Trophoblast cell (in vitro differentiated cells and primary cell): ENCODE data around the gene NRXN3.

Source experiments
- DNase-seq, 2 donors: peaks; one replicate each; pipeline ENCODE4 v3.0.0-alpha.2; 2016
- H2AFZ ChIP-seq: 2 replicates; pipeline ENCODE4 v1.6.1; 2013; ENCODE audit warnings: low read length, moderate library complexity, mild to moderate bottlenecking; ENCODE audit not compliant: insufficient read depth, poor library complexity
- H2AK5ac ChIP-seq: 2 replicates; pipeline ENCODE4 v1.6.1; 2013; ENCODE audit warnings: mild to moderate bottlenecking, low read length
- H2BK120ac ChIP-seq: 2 replicates; pipeline ENCODE4 v1.6.1; 2013; ENCODE audit warnings: low read length, mild to moderate bottlenecking, moderate library complexity; ENCODE audit not compliant: insufficient read depth, poor library complexity
- H2BK12ac ChIP-seq: 2 replicates; pipeline ENCODE4 v1.6.1; 2013; ENCODE audit warnings: mild to moderate bottlenecking, low read length, moderate library complexity
- H2BK5ac ChIP-seq: 2 replicates; pipeline ENCODE4 v1.6.1; 2013; ENCODE audit warnings: low read length, low read depth, moderate library complexity, mild to moderate bottlenecking; ENCODE audit not compliant: poor library complexity
- H3K14ac ChIP-seq: 2 replicates; pipeline ENCODE4 v1.6.1; 2013; ENCODE audit warnings: mild to moderate bottlenecking, low read length
- H3K18ac ChIP-seq: 2 replicates; pipeline ENCODE4 v1.6.1; 2013; ENCODE audit warnings: mild to moderate bottlenecking, low read length
- H3K23ac ChIP-seq: 2 replicates; pipeline ENCODE4 v1.6.1; 2013; ENCODE audit warnings: low read length
- H3K27ac ChIP-seq: 2 replicates; pipeline ENCODE4 v1.5.1; 2013; ENCODE audit warnings: low read depth, mild to moderate bottlenecking, inconsistent platforms, low read length, moderate library complexity
- H3K27me3 ChIP-seq: 2 replicates; pipeline ENCODE4 v1.6.1; 2013; ENCODE audit warnings: inconsistent platforms, mild to moderate bottlenecking, low read length, moderate library complexity; ENCODE audit not compliant: insufficient read depth
- H3K36me3 ChIP-seq, 2 experiments: 1 replicate in 1 of 2; 2 replicates in 1 of 2; pipeline ENCODE4 v1.6.1; 2013; ENCODE audit warnings: low read length in 2 of 2, mild to moderate bottlenecking in 2 of 2, moderate library complexity in 1 of 2; ENCODE audit not compliant: insufficient read depth in 2 of 2, control insufficient read depth in 1 of 2
- H3K4ac ChIP-seq: 2 replicates; pipeline ENCODE4 v1.6.1; 2013; ENCODE audit warnings: low read depth, mild to moderate bottlenecking, low read length, moderate library complexity
- H3K4me1 ChIP-seq, 2 experiments: 1 replicate in 1 of 2; 2 replicates in 1 of 2; pipeline ENCODE4 v1.6.1; 2013; ENCODE audit warnings: low read length in 2 of 2, mild to moderate bottlenecking in 2 of 2, moderate library complexity in 1 of 2; ENCODE audit not compliant: insufficient read depth in 2 of 2, control insufficient read depth in 1 of 2
- H3K4me2 ChIP-seq: 2 replicates; pipeline ENCODE4 v1.6.1; 2013; ENCODE audit warnings: inconsistent platforms, mild to moderate bottlenecking, low read length, moderate library complexity
- H3K4me3 ChIP-seq: 2 replicates; pipeline ENCODE4 v1.5.1; 2013; ENCODE audit warnings: mild to moderate bottlenecking, low read depth, low read length, inconsistent platforms
- H3K79me1 ChIP-seq: one replicate; pipeline ENCODE4 v1.6.1; 2013; ENCODE audit warnings: low read length
- H3K79me2 ChIP-seq: 2 replicates; pipeline ENCODE4 v1.6.1; 2013; ENCODE audit warnings: low read length, mild to moderate bottlenecking; ENCODE audit not compliant: control insufficient read depth, insufficient read depth, poor library complexity
- H3K9ac ChIP-seq: 2 replicates; pipeline ENCODE4 v1.6.1; 2013; ENCODE audit warnings: mild to moderate bottlenecking, low read length
- H3K9me3 ChIP-seq: 2 replicates; pipeline ENCODE4 v1.6.1; 2013; ENCODE audit warnings: low read depth, mild to moderate bottlenecking, control low read depth, inconsistent platforms, low read length; ENCODE audit not compliant: insufficient read depth
- H4K12ac ChIP-seq: 2 replicates; pipeline ENCODE4 v1.6.1; 2013; ENCODE audit warnings: low read depth, mild to moderate bottlenecking, low read length, moderate library complexity
- H4K8ac ChIP-seq: 2 replicates; pipeline ENCODE4 v1.6.1; 2013; ENCODE audit warnings: low read depth, mild to moderate bottlenecking, low read length, moderate library complexity
- H4K91ac ChIP-seq: one replicate; pipeline ENCODE4 v1.6.1; 2013; ENCODE audit warnings: low read depth, mild to moderate bottlenecking, low read length, moderate library complexity
- WGBS: extraction: QIAGEN DNeasy Blood & Tissue Kit; methylation state at CpG from one replicate; pipeline ENCODE4 v1.1.7; 2013; ENCODE audit warnings: missing lambda C conversion rate; ENCODE audit not compliant: insufficient read length, insufficient coverage; ENCODE audit errors: extremely low coverage; 5-methylcytosine and 5-hydroxymethylcytosine counted together

The NRXN3 gene

DNA sequence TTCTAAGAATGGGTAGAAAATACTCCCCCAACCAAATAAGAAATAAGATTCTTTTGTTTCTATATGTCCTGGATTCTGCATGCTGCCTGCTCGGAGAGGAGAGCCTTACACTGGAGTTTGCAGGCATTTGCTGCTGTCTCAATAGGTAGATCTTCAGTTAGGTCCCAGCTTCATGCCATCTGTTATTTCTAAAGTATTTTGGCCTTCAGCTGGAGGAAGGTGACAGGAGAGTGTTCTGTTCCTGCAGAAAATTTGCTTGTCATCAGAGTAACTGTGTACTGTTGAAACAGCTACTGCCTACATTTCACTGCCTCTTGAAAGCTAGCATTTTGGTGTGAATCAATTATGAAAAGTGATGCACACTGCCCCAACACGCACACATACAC is 966.9 kb downstream of the NRXN3 start:
- Histone ChIP-seq H3K36me3 (peaks cover 0 to 2% of the 10 kb centered on the region in 2 experiments), H2AFZ (no peak overlapping the region), H3K4me2 (no peak overlapping the region), H3K79me1 (no peaks in the 10 kb centered on the region), H2BK5ac (no peak overlapping the region), H3K9ac (no peak overlapping the region), H4K8ac (no peak overlapping the region), H3K18ac (no peak overlapping the region), H4K91ac (no peak overlapping the region), H3K9me3 (no peaks in the 10 kb centered on the region), H3K4ac (no peak overlapping the region), H4K12ac (no peak overlapping the region), H3K79me2 (no peaks in the 10 kb centered on the region), H2AK5ac (no peak overlapping the region), H3K4me1 (no peaks in the 10 kb centered on the region), H2BK12ac (no peak overlapping the region), H3K14ac (no peak overlapping the region), H3K27me3 (no peaks in the 10 kb centered on the region), H3K4me3 (no peak overlapping the region), H3K27ac (no peak overlapping the region), H3K23ac (no peak overlapping the region), H2BK120ac (no peak overlapping the region)
- no peak for DNase-seq
- no CpG with 5 or more reads among the region's 2 CpGs for WGBS

GRCh38 chr14:79137836-79138235 is 967.7 kb downstream of the NRXN3 start:
- peaks cover 0 to under 1% of the 10 kb centered on the region in 2 experiments for H3K36me3 ChIP-seq
- WGBS: no CpG with 5 or more reads among the region's 3 CpGs
- no peak for DNase-seq

DNA sequence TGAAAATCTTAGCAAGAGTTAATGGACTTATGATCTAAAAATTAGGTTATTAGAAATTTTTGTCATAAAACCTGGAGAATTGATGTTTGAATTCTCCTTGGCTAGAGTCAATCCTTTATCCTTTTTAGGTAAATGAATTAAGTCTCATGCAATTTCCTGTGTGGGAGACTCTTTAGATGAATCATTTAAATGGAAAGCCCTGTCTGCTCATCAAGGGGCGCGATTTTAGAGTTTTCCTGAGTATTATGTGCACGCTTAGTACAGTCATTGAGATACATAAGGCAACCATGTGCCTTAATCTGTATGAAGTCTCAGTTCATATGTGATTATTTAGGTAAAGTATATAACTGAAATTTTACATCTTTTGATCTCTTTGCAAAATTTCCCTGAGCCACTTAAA is 974.7 kb downstream of the NRXN3 start:
- no peak overlapping the region for H3K27ac ChIP-seq
- H3K4me1 ChIP-seq: no peaks in the 10 kb centered on the region
- H4K91ac ChIP-seq: no peak overlapping the region
- no peaks in the 10 kb centered on the region for H3K79me1 ChIP-seq
- H2BK12ac ChIP-seq: no peak overlapping the region
- no peak overlapping the region for H4K12ac ChIP-seq
- H3K4ac ChIP-seq: no peak overlapping the region
- no peak overlapping the region for H2BK120ac ChIP-seq
- H3K14ac ChIP-seq: no peak overlapping the region
- DNase-seq: no peak
- H3K4me3 ChIP-seq: no peak overlapping the region
- no peak overlapping the region for H2BK5ac ChIP-seq
- H3K36me3 ChIP-seq: no peaks in the 10 kb centered on the region
- no peak overlapping the region for H3K23ac ChIP-seq
- H2AFZ ChIP-seq: no peak overlapping the region
- no peak overlapping the region for H3K4me2 ChIP-seq
- H3K9ac ChIP-seq: no peak overlapping the region
- no CpG with 5 or more reads among the region's 3 CpGs for WGBS
- no peak overlapping the region for H2AK5ac ChIP-seq
- H3K27me3 ChIP-seq: no peaks in the 10 kb centered on the region
- H4K8ac ChIP-seq: no peak overlapping the region
- H3K18ac ChIP-seq: no peak overlapping the region
- H3K9me3 ChIP-seq: no peaks in the 10 kb centered on the region
- no peaks in the 10 kb centered on the region for H3K79me2 ChIP-seq

More at GRCh38 chr14:79137836-79138235, 967.7 kb downstream of the NRXN3 start:
- Histone ChIP-seq H4K8ac (no peak overlapping the region), H2AK5ac (no peak overlapping the region), H2BK5ac (no peak overlapping the region), H4K12ac (no peak overlapping the region), H3K9me3 (no peaks in the 10 kb centered on the region), H3K9ac (no peak overlapping the region), H2BK120ac (no peak overlapping the region), H4K91ac (no peak overlapping the region), H3K79me1 (no peaks in the 10 kb centered on the region), H3K79me2 (no peaks in the 10 kb centered on the region), H3K4me2 (no peak overlapping the region), H3K23ac (no peak overlapping the region), H3K4ac (no peak overlapping the region), H3K18ac (no peak overlapping the region), H3K27me3 (no peaks in the 10 kb centered on the region), H3K4me3 (no peak overlapping the region), H2BK12ac (no peak overlapping the region), H3K4me1 (no peaks in the 10 kb centered on the region), H2AFZ (no peak overlapping the region), H3K14ac (no peak overlapping the region), H3K27ac (no peak overlapping the region)

- Histone ChIP-seq H2BK5ac (no peak overlapping the region), H4K91ac (no peak overlapping the region), H3K27ac (no peak overlapping the region), H3K18ac (no peak overlapping the region), H3K4ac (no peak overlapping the region), H2AK5ac (no peak overlapping the region), H3K4me2 (no peak overlapping the region), H3K27me3 (no peaks in the 10 kb centered on the region), H3K14ac (no peak overlapping the region), H3K9ac (no peak overlapping the region), H3K4me1 (no peaks in the 10 kb centered on the region), H3K79me2 (no peaks in the 10 kb centered on the region), H3K79me1 (no peaks in the 10 kb centered on the region), H3K23ac (no peak overlapping the region), H4K8ac (no peak overlapping the region), H3K36me3 (no peaks in the 10 kb centered on the region), H2AFZ (no peak overlapping the region), H2BK12ac (no peak overlapping the region), H4K12ac (no peak overlapping the region), H3K9me3 (no peaks in the 10 kb centered on the region), H3K4me3 (no peak overlapping the region), H2BK120ac (no peak overlapping the region)
- no CpG with 5 or more reads among the region's 1 CpG for WGBS
- no peak for DNase-seq
Measured at GRCh38 chr14:79150226-79150625, 980.1 kb downstream of the NRXN3 start.
